Measurements from ENCODE around the gene CD93.

CD93 gene

GRCh38 chr20:23042270-23042669 is 43.9 kb downstream of the CD93 start:
- no peak for DNase-seq (ENCODE audit: low spot score in 2 of 2)
- Mint-ChIP-seq H3K9me3 (no peaks in the 10 kb centered on the region), H3K4me3 (no peak overlapping the region), H3K36me3 (peaks cover 2% of the 10 kb centered on the region), H3K27me3 (peaks cover 16% of the 10 kb centered on the region), H3K4me1 (no peaks in the 10 kb centered on the region), H3K27ac (no peak overlapping the region)
- no peak for ATAC-seq (ENCODE audit: low read depth)

GRCh38 chr20:23039885-23040508 is 46.1 kb downstream of the CD93 start:
- H3K4me3 Mint-ChIP-seq, result no peak overlapping the region
- no peak for DNase-seq (ENCODE audit: low spot score in 2 of 2)
- no peak overlapping the region for H3K27ac Mint-ChIP-seq
- no peaks in the 10 kb centered on the region for H3K9me3 Mint-ChIP-seq
- ATAC-seq (ENCODE audit: low read depth), result no peak
- H3K27me3 Mint-ChIP-seq, result peaks cover 13% of the 10 kb centered on the region
- H3K36me3 Mint-ChIP-seq, result no peaks in the 10 kb centered on the region
- H3K4me1 Mint-ChIP-seq, result no peaks in the 10 kb centered on the region

- Mint-ChIP-seq H3K9me3 (no peaks in the 10 kb centered on the region), H3K27ac (no peak overlapping the region), H3K27me3 (peaks cover 12% of the 10 kb centered on the region), H3K4me1 (no peaks in the 10 kb centered on the region), H3K36me3 (no peaks in the 10 kb centered on the region), H3K4me3 (no peak overlapping the region)
- no peak for ATAC-seq (ENCODE audit: low read depth)
- no peak for DNase-seq (ENCODE audit: low spot score in 2 of 2)
These were observed 46.8 kb downstream of the CD93 start for GRCh38 chr20:23039136-23039875.

- no peak overlapping the region for H3K27ac Mint-ChIP-seq
- ATAC-seq (ENCODE audit: low read depth), result no peak
- no peak overlapping the region for H3K4me3 Mint-ChIP-seq
- no peaks in the 10 kb centered on the region for H3K4me1 Mint-ChIP-seq
- no peaks in the 10 kb centered on the region for H3K36me3 Mint-ChIP-seq
- H3K27me3 Mint-ChIP-seq, result peaks cover 16% of the 10 kb centered on the region
- DNase-seq (ENCODE audit: low spot score in 2 of 2), result no peak
- no peaks in the 10 kb centered on the region for H3K9me3 Mint-ChIP-seq
These were observed 49.1 kb downstream of the CD93 start for GRCh38 chr20:23037017-23037481.

- no peak for ATAC-seq (ENCODE audit: low read depth)
- Mint-ChIP-seq H3K27me3 (peaks cover 12% of the 10 kb centered on the region), H3K4me1 (no peaks in the 10 kb centered on the region)
These were observed 49.8 kb downstream of the CD93 start for GRCh38 chr20:23036371-23036770.

GRCh38 chr20:23035731-23036130 is 50.4 kb downstream of the CD93 start:
- H3K4me1 Mint-ChIP-seq, result no peaks in the 10 kb centered on the region
- ATAC-seq (ENCODE audit: low read depth) (no peak), DNase-seq (ENCODE audit: low spot score in 2 of 2) (no peak)
- no peak overlapping the region for H3K4me3 Mint-ChIP-seq
- no peaks in the 10 kb centered on the region for H3K9me3 Mint-ChIP-seq
- H3K36me3 Mint-ChIP-seq, result no peaks in the 10 kb centered on the region
- H3K27me3 Mint-ChIP-seq, result peaks cover 11% of the 10 kb centered on the region
- no peak overlapping the region for H3K27ac Mint-ChIP-seq

More at GRCh38 chr20:23036371-23036770, 49.8 kb downstream of the CD93 start:
- Mint-ChIP-seq H3K36me3 (no peaks in the 10 kb centered on the region), H3K4me3 (no peak overlapping the region), H3K9me3 (no peaks in the 10 kb centered on the region), H3K27ac (no peak overlapping the region)
- DNase-seq (ENCODE audit: low spot score in 2 of 2), result no peak

GRCh38 chr20:23034721-23035671 is 51.1 kb downstream of the CD93 start, which contains the start of gene SSTR4:
TSS of gene SSTR4 (plus strand) at chr20:23035312. CDS start at chr20:23035484, 172 bp downstream.
- H3K36me3 Mint-ChIP-seq, result no peaks in the 10 kb centered on the region
- H3K9me3 Mint-ChIP-seq, result no peaks in the 10 kb centered on the region
- ATAC-seq (ENCODE audit: low read depth) (no peak), DNase-seq (ENCODE audit: low spot score in 2 of 2) (no peak)
- no peaks in the 10 kb centered on the region for H3K4me1 Mint-ChIP-seq
- peaks cover 7% of the 10 kb centered on the region for H3K27me3 Mint-ChIP-seq
- no peak within 1 kb of the TSS for H3K4me3 Mint-ChIP-seq
- no peak within 1 kb of the TSS for H3K27ac Mint-ChIP-seq

- Mint-ChIP-seq H3K4me1 (no peaks in the 10 kb centered on the region), H3K4me3 (no peak overlapping the region), H3K27me3 (peaks cover 5% of the 10 kb centered on the region), H3K36me3 (no peaks in the 10 kb centered on the region), H3K27ac (no peak overlapping the region), H3K9me3 (no peaks in the 10 kb centered on the region)
- no peak for DNase-seq (ENCODE audit: low spot score in 2 of 2)
- no peak for ATAC-seq (ENCODE audit: low read depth)
These were observed 52.2 kb downstream of the CD93 start for GRCh38 chr20:23033918-23034317.

- H3K27me3 Mint-ChIP-seq, result peaks cover 5% of the 10 kb centered on the region
- no peaks in the 10 kb centered on the region for H3K4me1 Mint-ChIP-seq
- H3K27ac Mint-ChIP-seq, result no peak overlapping the region
- no peak overlapping the region for H3K4me3 Mint-ChIP-seq
- ATAC-seq (ENCODE audit: low read depth) (no peak), DNase-seq (ENCODE audit: low spot score in 2 of 2) (no peak)
- H3K9me3 Mint-ChIP-seq, result no peaks in the 10 kb centered on the region
- no peaks in the 10 kb centered on the region for H3K36me3 Mint-ChIP-seq
These were observed 53.4 kb downstream of the CD93 start for GRCh38 chr20:23032750-23033078.

- no peaks in the 10 kb centered on the region for H3K36me3 Mint-ChIP-seq
- H3K27ac Mint-ChIP-seq, result no peak overlapping the region
- no peak overlapping the region for H3K4me3 Mint-ChIP-seq
- no peaks in the 10 kb centered on the region for H3K4me1 Mint-ChIP-seq
- H3K27me3 Mint-ChIP-seq, result peaks cover 5% of the 10 kb centered on the region
- H3K9me3 Mint-ChIP-seq, result no peaks in the 10 kb centered on the region
- ATAC-seq (ENCODE audit: low read depth), result no peak
- no peak for DNase-seq (ENCODE audit: low spot score in 2 of 2)
These were observed 53.9 kb downstream of the CD93 start for GRCh38 chr20:23032056-23032749.

GRCh38 chr20:23031346-23031745 is 54.8 kb downstream of the CD93 start:
- ATAC-seq (ENCODE audit: low read depth) (no peak), DNase-seq (ENCODE audit: low spot score in 2 of 2) (no peak)
- no peaks in the 10 kb centered on the region for H3K9me3 Mint-ChIP-seq
- H3K4me1 Mint-ChIP-seq, result no peaks in the 10 kb centered on the region
- H3K36me3 Mint-ChIP-seq, result no peaks in the 10 kb centered on the region
- peaks cover 4% of the 10 kb centered on the region for H3K27me3 Mint-ChIP-seq
- H3K4me3 Mint-ChIP-seq, result no peak overlapping the region
- H3K27ac Mint-ChIP-seq, result no peak overlapping the region

Measured in memory B cell (primary cell).